ENCODE results near the gene SLC22A23.

Gene SLC22A23

DNA sequence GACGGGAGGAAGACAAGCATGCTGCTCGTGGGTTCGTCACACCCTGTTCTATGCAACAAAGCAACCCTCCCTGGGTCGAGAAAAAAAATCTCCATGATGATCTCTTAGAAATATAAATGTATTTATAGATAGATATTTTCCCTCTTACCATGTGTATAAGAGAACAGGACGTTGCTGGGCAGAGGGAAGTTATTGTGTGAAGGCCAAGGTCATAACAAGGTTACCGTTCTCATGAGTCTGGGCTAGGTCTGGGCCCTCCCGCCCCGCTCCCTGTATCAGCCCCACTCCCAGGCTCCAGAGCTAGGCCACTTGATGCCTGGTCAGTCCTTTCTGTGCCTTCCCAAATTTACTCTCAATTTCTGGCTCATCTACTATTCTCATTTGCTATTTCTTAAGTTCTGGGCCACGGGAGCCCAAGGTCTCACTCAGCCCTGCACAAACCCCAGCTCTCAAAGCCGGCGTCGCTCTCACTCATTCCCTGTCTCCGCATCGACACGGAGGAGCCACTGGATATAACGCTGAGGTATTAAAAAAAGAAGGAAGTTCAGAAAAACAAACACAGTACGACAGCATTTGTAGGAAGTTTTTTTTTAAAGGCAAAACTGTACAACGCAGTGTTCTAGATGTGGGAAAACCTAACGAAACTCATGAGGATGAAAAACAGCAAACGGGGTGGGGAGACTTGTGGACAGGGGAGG, 101.3 kb downstream of the SLC22A23 start:
- no peak for DNase-seq (ENCODE audit: low spot score)
- no peaks in the 10 kb centered on the region for H3K36me3 ChIP-seq (ENCODE audit: low read depth)
- no peaks in the 10 kb centered on the region for H3K9me3 ChIP-seq (ENCODE audit: severe bottlenecking)
- H3K4me3 ChIP-seq (ENCODE audit: severe bottlenecking), result no peak overlapping the region
- no peak overlapping the region for H3K27ac ChIP-seq (ENCODE audit: poor library complexity, severe bottlenecking)
- no peak for TF ChIP-seq CTCF (IDR thresholded peaks at IDR 0.05; ENCODE audit: poor library complexity, severe bottlenecking)
- no peak for ATAC-seq (ENCODE audit: low read depth)
- H3K27me3 ChIP-seq (ENCODE audit: insufficient read depth, poor library complexity, severe bottlenecking), result no peaks in the 10 kb centered on the region
- H3K4me1 ChIP-seq (ENCODE audit: insufficient read depth, poor library complexity, severe bottlenecking), result peaks cover 21% of the 10 kb centered on the region

GRCh38 chr6:3355011-3355357, 101.9 kb downstream of the SLC22A23 start:
- H3K9me3 ChIP-seq (ENCODE audit: severe bottlenecking), result no peaks in the 10 kb centered on the region
- H3K4me1 ChIP-seq (ENCODE audit: insufficient read depth, poor library complexity, severe bottlenecking), result peaks cover 21% of the 10 kb centered on the region
- no peaks in the 10 kb centered on the region for H3K27me3 ChIP-seq (ENCODE audit: insufficient read depth, poor library complexity, severe bottlenecking)
- H3K4me3 ChIP-seq (ENCODE audit: severe bottlenecking), result no peak overlapping the region
- no peaks in the 10 kb centered on the region for H3K36me3 ChIP-seq (ENCODE audit: low read depth)
- ATAC-seq (ENCODE audit: low read depth), result no peak
- H3K27ac ChIP-seq (ENCODE audit: poor library complexity, severe bottlenecking), result no peak overlapping the region
- no peak for DNase-seq (ENCODE audit: low spot score)
- no peak for TF ChIP-seq CTCF (IDR thresholded peaks at IDR 0.05; ENCODE audit: poor library complexity, severe bottlenecking)

DNA sequence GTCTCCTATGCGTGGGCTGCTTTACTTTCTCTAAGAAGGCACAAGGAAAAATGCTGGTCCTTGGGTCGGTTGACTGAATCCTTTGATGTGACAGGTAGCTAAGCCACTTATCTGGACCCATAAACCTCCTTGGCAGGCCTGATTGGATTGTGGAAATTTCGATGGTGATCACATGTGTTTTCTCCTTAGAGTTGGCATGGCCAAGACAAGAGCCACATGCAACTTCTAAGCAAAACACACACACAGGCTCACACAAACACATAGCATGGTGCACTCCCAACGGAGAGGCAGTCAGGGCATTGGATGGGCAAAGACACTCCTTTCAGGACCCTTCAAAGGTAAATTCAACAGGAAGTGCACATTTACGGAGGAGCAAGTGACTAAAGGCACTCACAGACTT, 102.9 kb downstream of the SLC22A23 start:
- Histone ChIP-seq H3K9me3 (ENCODE audit: severe bottlenecking) (no peaks in the 10 kb centered on the region), H3K4me1 (ENCODE audit: insufficient read depth, poor library complexity, severe bottlenecking) (peaks cover 12% of the 10 kb centered on the region), H3K36me3 (ENCODE audit: low read depth) (no peaks in the 10 kb centered on the region), H3K27me3 (ENCODE audit: insufficient read depth, poor library complexity, severe bottlenecking) (no peaks in the 10 kb centered on the region), H3K27ac (ENCODE audit: poor library complexity, severe bottlenecking) (no peak overlapping the region), H3K4me3 (ENCODE audit: severe bottlenecking) (no peak overlapping the region)
- TF ChIP-seq CTCF (IDR thresholded peaks at IDR 0.05; ENCODE audit: poor library complexity, severe bottlenecking), result no peak
- no peak for ATAC-seq (ENCODE audit: low read depth)
- DNase-seq (ENCODE audit: low spot score), result no peak

- Histone ChIP-seq H3K4me3 (ENCODE audit: severe bottlenecking) (no peak overlapping the region), H3K4me1 (ENCODE audit: insufficient read depth, poor library complexity, severe bottlenecking) (peaks cover 11% of the 10 kb centered on the region), H3K36me3 (ENCODE audit: low read depth) (no peaks in the 10 kb centered on the region), H3K27ac (ENCODE audit: poor library complexity, severe bottlenecking) (no peak overlapping the region), H3K9me3 (ENCODE audit: severe bottlenecking) (no peaks in the 10 kb centered on the region), H3K27me3 (ENCODE audit: insufficient read depth, poor library complexity, severe bottlenecking) (no peaks in the 10 kb centered on the region)
- ATAC-seq (ENCODE audit: low read depth), result no peak
- no peak for DNase-seq (ENCODE audit: low spot score)
- TF ChIP-seq CTCF (IDR thresholded peaks at IDR 0.05; ENCODE audit: poor library complexity, severe bottlenecking), result no peak
These were observed 103.5 kb downstream of the SLC22A23 start for GRCh38 chr6:3353213-3353903.

DNA sequence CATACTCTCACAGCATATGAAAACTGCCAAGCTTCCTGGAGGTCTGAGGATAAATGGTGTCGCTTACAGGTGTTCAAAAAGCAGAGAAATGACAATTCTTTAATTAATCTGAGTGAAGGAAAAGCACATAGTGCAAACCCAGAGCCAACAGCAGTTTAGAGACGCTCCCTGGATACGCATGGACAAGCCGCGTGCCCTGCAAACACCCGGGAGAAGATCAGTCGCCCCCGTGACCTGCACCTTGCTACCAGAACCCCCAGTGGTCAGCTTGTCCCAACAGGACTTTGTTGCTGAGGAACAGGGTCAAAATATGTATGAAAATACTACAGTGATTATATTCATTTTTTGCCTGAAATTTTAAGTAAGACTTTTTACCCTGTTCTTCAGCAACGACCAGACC, 104.2 kb downstream of the SLC22A23 start:
- ATAC-seq (ENCODE audit: low read depth) (no peak), DNase-seq (ENCODE audit: low spot score) (no peak)
- Histone ChIP-seq H3K4me1 (ENCODE audit: insufficient read depth, poor library complexity, severe bottlenecking) (peaks cover 11% of the 10 kb centered on the region), H3K27me3 (ENCODE audit: insufficient read depth, poor library complexity, severe bottlenecking) (no peaks in the 10 kb centered on the region), H3K36me3 (ENCODE audit: low read depth) (no peaks in the 10 kb centered on the region), H3K27ac (ENCODE audit: poor library complexity, severe bottlenecking) (no peak overlapping the region), H3K9me3 (ENCODE audit: severe bottlenecking) (no peaks in the 10 kb centered on the region), H3K4me3 (ENCODE audit: severe bottlenecking) (no peak overlapping the region)
- TF ChIP-seq CTCF (IDR thresholded peaks at IDR 0.05; ENCODE audit: poor library complexity, severe bottlenecking), result no peak

All from RWPE2 (cell line).